Hepatocyte (in vitro differentiated cells): Measurements from ENCODE around the gene GCC1.

Experiments used
- CTCF ChIP-seq: fragments of 200-600 bp; sonication (generic); IDR thresholded peaks from 2 replicates; pipeline ENCODE4 v1.5.1; 2016; ENCODE audit warnings: antibody characterized with exemption, mild to moderate bottlenecking; ENCODE audit not compliant: poor library complexity
- EZH2 ChIP-seq: fragments of 200-600 bp; sonication (generic); IDR thresholded peaks from 2 replicates; pipeline ENCODE4 v1.6.1; 2016; ENCODE audit warnings: antibody characterized with exemption, mild to moderate bottlenecking, borderline replicate concordance

DNA sequence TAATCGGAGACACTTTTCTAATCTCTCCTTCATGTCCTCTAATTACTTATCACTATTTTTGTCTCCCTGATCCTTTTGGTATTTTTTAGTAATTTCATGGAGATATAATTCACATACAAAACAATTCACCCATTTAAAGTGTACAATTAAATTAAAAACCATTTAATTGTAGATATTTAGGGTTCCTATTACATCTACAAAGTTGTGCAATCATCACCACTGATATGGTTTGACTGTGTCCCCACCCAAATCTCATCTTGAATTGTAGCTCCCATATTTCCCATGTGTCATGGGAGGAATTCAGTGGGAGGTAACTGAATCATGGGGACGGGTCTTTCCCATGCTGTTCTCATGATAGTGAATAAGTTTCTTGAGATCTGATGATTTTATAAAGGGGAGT lies 29.0 kb downstream of the GCC1 start:
- TF ChIP-seq CTCF (no peak), EZH2 (no peak)
